ENCODE results near the gene ABHD16A. TPM values are rescaled to one million over a fixed set of nuclear protein-coding genes. Genes with fewer than 3 reads are reported as not detected.

Gene ABHD16A
- total RNA-seq, 1 donor from 2014 or later, result 96.9 TPM

DNA sequence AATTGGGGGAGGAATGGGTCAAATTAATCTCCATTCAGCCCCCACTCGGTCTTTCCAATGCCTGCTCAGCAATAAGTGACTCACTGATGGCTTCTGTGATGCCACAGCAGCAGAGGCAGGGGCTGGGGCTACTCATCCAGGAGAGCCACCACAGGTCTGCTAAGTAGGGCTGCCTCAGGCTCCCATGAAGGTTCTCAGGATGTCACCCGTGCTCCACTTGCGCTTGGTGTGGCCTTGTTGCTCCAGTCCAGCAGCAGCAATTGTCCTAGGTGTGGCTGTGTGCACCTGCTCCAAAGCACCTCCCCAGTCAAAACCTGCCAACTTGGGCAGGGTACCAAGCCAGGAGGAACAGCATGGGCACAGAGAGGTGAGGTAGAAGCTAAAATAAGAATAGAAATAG is 19.0 kb upstream of the ABHD16A start:
- Mint-ChIP-seq H3K4me3 (ENCODE audit: low read depth) (no peak overlapping the region), H3K27ac (no peak overlapping the region), H3K27me3 (no peaks in the 10 kb centered on the region), H3K9me3 (ENCODE audit: low read depth) (no peaks in the 10 kb centered on the region), H3K4me1 (ENCODE audit: low read depth) (peaks cover 17% of the 10 kb centered on the region), H3K36me3 (ENCODE audit: insufficient read depth) (peaks cover 21% of the 10 kb centered on the region)
- no peak for DNase-seq (ENCODE audit: low spot score, unreplicated experiment)
- TF ChIP-seq, protein P1, sequence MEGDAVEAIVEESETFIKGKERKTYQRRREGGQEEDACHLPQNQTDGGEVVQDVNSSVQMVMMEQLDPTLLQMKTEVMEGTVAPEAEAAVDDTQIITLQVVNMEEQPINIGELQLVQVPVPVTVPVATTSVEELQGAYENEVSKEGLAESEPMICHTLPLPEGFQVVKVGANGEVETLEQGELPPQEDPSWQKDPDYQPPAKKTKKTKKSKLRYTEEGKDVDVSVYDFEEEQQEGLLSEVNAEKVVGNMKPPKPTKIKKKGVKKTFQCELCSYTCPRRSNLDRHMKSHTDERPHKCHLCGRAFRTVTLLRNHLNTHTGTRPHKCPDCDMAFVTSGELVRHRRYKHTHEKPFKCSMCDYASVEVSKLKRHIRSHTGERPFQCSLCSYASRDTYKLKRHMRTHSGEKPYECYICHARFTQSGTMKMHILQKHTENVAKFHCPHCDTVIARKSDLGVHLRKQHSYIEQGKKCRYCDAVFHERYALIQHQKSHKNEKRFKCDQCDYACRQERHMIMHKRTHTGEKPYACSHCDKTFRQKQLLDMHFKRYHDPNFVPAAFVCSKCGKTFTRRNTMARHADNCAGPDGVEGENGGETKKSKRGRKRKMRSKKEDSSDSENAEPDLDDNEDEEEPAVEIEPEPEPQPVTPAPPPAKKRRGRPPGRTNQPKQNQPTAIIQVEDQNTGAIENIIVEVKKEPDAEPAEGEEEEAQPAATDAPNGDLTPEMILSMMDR (IDR thresholded peaks at IDR 0.05; ENCODE audit: unreplicated experiment), result no peak

DNA sequence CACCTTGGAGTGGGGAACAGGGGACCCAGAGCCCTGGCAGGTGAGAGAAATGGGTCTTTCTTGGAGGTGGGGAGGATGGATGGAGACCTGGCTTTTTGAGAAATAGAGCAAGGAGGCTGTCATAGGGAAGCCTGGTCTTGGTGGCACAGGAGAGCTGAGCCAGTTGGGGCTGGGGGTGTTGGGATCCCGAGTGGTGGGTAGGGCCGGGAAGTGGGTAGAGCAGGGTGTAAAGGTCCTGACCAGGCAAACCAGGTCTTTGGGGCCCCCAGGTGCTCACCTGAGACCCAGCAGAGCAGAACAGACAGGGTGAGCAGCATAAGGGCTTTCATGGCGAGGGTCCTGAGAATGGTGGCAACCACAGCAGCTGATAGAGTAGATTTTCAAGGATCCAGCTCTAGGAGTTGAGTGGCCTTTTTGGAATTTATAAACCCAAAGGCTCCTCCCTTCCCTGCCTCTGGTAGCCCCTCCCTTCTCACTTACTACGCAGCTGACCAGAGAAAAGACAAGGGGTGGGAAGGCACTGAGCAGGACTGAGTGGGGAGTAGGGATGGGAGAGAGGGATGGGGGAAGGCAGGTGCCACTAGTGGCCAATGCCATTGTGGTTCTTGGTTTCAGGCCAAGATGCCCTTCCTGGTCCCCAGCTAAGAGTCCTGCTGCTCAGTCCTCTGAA is 18.4 kb upstream of the ABHD16A start, which contains the start of gene LY6G6C:
TSS of gene LY6G6C (minus strand) at position 396 of the 670 bp plus-strand sequence. CDS start at position 329, 67 bp downstream.
- Mint-ChIP-seq H3K4me3 (ENCODE audit: low read depth) (no peak within 1 kb of the TSS), H3K27ac (no peak within 1 kb of the TSS), H3K27me3 (no peaks in the 10 kb centered on the region), H3K9me3 (ENCODE audit: low read depth) (no peaks in the 10 kb centered on the region), H3K4me1 (ENCODE audit: low read depth) (peaks cover 17% of the 10 kb centered on the region), H3K36me3 (ENCODE audit: insufficient read depth) (peaks cover 15% of the 10 kb centered on the region)
- DNase-seq (ENCODE audit: low spot score, unreplicated experiment), result no peak
- TF ChIP-seq, protein P1 (IDR thresholded peaks at IDR 0.05; ENCODE audit: unreplicated experiment), result no peak

DNA sequence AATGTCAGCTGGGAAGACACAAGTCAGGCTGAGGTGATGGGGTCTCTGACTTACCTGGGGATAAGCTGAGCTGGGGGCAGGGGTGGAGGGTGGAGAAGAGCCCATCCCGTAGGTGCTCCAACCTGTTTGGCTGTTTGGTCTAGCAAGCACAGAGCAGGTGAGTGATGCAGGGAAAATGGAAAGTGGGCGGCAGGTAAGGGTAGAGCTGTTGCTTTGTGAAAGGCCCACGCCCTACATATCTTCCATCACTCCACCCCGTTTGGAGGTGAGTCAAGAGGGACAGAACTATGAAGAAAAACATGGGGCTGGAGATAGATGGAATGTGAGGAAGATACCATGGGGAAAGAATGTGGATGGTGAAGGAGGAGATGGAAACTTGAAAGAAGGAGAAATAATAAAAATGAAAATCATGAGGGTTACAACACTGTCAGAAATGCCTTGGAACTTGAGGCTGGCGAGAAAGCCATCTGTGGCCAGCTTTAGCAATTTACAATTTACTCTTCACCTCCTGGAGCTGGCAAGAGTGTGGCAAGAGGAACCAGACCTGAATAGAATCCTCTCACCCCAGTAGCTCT is 17.2 kb upstream of the ABHD16A start:
- Mint-ChIP-seq H3K36me3 (ENCODE audit: insufficient read depth) (peaks cover 7% of the 10 kb centered on the region), H3K27me3 (no peaks in the 10 kb centered on the region), H3K9me3 (ENCODE audit: low read depth) (no peaks in the 10 kb centered on the region), H3K27ac (no peak overlapping the region), H3K4me3 (ENCODE audit: low read depth) (no peak overlapping the region), H3K4me1 (ENCODE audit: low read depth) (peaks cover 17% of the 10 kb centered on the region)
- TF ChIP-seq, protein P1 (IDR thresholded peaks at IDR 0.05; ENCODE audit: unreplicated experiment), result no peak
- no peak for DNase-seq (ENCODE audit: low spot score, unreplicated experiment)

GRCh38 chr6:31719001-31719400 is 15.9 kb upstream of the ABHD16A start:
- H3K4me1 Mint-ChIP-seq (ENCODE audit: low read depth), result peaks cover 22% of the 10 kb centered on the region
- peaks cover under 1% of the 10 kb centered on the region for H3K36me3 Mint-ChIP-seq (ENCODE audit: insufficient read depth)
- peak overlapping the region; percentile 65 for H3K27ac Mint-ChIP-seq
- H3K9me3 Mint-ChIP-seq (ENCODE audit: low read depth), result no peaks in the 10 kb centered on the region
- H3K4me3 Mint-ChIP-seq (ENCODE audit: low read depth), result no peak overlapping the region
- TF ChIP-seq, protein P1 (IDR thresholded peaks at IDR 0.05; ENCODE audit: unreplicated experiment), result no peak
- DNase-seq (ENCODE audit: low spot score, unreplicated experiment), result no peak
- H3K27me3 Mint-ChIP-seq, result no peaks in the 10 kb centered on the region

- peak overlapping the region; percentile 65 for H3K27ac Mint-ChIP-seq
- no peaks in the 10 kb centered on the region for H3K9me3 Mint-ChIP-seq (ENCODE audit: low read depth)
- peaks cover 26% of the 10 kb centered on the region for H3K4me1 Mint-ChIP-seq (ENCODE audit: low read depth)
- no peaks in the 10 kb centered on the region for H3K36me3 Mint-ChIP-seq (ENCODE audit: insufficient read depth)
- TF ChIP-seq, protein P1 (IDR thresholded peaks at IDR 0.05; ENCODE audit: unreplicated experiment), result no peak
- DNase-seq (ENCODE audit: low spot score, unreplicated experiment), result no peak
- no peak overlapping the region for H3K4me3 Mint-ChIP-seq (ENCODE audit: low read depth)
- H3K27me3 Mint-ChIP-seq, result peaks cover under 1% of the 10 kb centered on the region
Observed at GRCh38 chr6:31718265-31718664, 15.1 kb upstream of the ABHD16A start.
